Measurements from ENCODE around the gene CUTA.
A peak's percentile ranks its signal among the peaks of the same experiment; 100 is the strongest.

The CUTA gene

GRCh38 chr6:33438978-33439594 is 21.2 kb upstream of the CUTA start:
- no peak for DNase-seq

- no peak for DNase-seq
Measured at GRCh38 chr6:33437666-33438065, 19.8 kb upstream of the CUTA start.

- no peak for DNase-seq
Measured at GRCh38 chr6:33434961-33435360, 17.1 kb upstream of the CUTA start.

- DNase-seq = no peak
Measured at GRCh38 chr6:33433544-33434191, 15.8 kb upstream of the CUTA start.

GRCh38 chr6:33433001-33433543 is 15.2 kb upstream of the CUTA start:
- no peak for DNase-seq

GRCh38 chr6:33432546-33432945 is 14.6 kb upstream of the CUTA start:
- DNase-seq = no peak

GRCh38 chr6:33431880-33432541 is 14.1 kb upstream of the CUTA start:
- no peak for DNase-seq

GRCh38 chr6:33430991-33431879 is 13.3 kb upstream of the CUTA start:
- peak in 12 of 14 donors; percentile 36 to 79 (median 58) for DNase-seq

GRCh38 chr6:33430334-33430733 is 12.4 kb upstream of the CUTA start:
- DNase-seq = no peak

- no peak for DNase-seq
Measured at GRCh38 chr6:33429750-33430052, 11.8 kb upstream of the CUTA start.

- no peak for DNase-seq
Measured at GRCh38 chr6:33428966-33429749, 11.3 kb upstream of the CUTA start.

- DNase-seq = peak in 1 of 14 donors; percentile 6
Measured at GRCh38 chr6:33428224-33428965, 10.5 kb upstream of the CUTA start.

- peak in 10 of 14 donors; percentile 12 to 54 (median 25) for DNase-seq
Measured at GRCh38 chr6:33427585-33428223, 9.8 kb upstream of the CUTA start.

- peak in 3 of 14 donors; percentile 16 to 37 (median 24) for DNase-seq
Measured at GRCh38 chr6:33426590-33427511, 8.9 kb upstream of the CUTA start.

- DNase-seq = peak; percentile 16 to 91 (median 77)
Measured at GRCh38 chr6:33425668-33426577, 8.0 kb upstream of the CUTA start.

- DNase-seq = peak in 1 of 14 donors; percentile 54
Measured at GRCh38 chr6:33424855-33425667, 7.2 kb upstream of the CUTA start.

- DNase-seq = no peak
Measured at GRCh38 chr6:33423777-33424176, 5.9 kb upstream of the CUTA start.

- DNase-seq = no peak
Measured at GRCh38 chr6:33421344-33421643, 3.4 kb upstream of the CUTA start.

Data from C1 segment of cervical spinal cord (tissue), 14 donors.